Common myeloid progenitor, CD34-positive (primary cell): ENCODE measurements around the gene GLRA3.

Experiments used
- CTCF ChIA-PET: fragments of 350-600 bp; sonication (Branson Sonifier 250); formaldehyde crosslinking; loops from one replicate; lab custom pipeline; 2021; ENCODE audit warnings: antibody characterized with exemption; lab: Charles Lee
- POLR2A ChIA-PET: fragments of 350-600 bp; sonication (Branson Sonifier 250); formaldehyde crosslinking; loops from one replicate; lab custom pipeline; 2021; ENCODE audit warnings: antibody characterized with exemption; lab: Charles Lee
- DNase-seq, 3 donors: peaks; one replicate each; pipeline versions ENCODE4 v3.0.0 to v3.0.0-alpha.2; 2013
- H3K27ac ChIP-seq, 2 experiments: 1 replicate in 1 of 2; 2 replicates in 1 of 2; pipeline ENCODE4 v1.7.0; 2013; ENCODE audit warnings: inconsistent platforms in 2 of 2, low read length in 2 of 2, mild to moderate bottlenecking in 2 of 2, low read depth in 1 of 2, moderate library complexity in 1 of 2; ENCODE audit not compliant: severe bottlenecking in 2 of 2, insufficient read depth in 1 of 2, poor library complexity in 1 of 2
- H3K27me3 ChIP-seq, 5 experiments: replicated peaks in 2 of 5; 1 replicate in 3 of 5; 2 replicates in 2 of 5; pipeline versions ENCODE4 v1.6.1 to v1.7.0; 2013; ENCODE audit warnings: low read length in 4 of 5, mild to moderate bottlenecking in 2 of 5, moderate library complexity in 2 of 5, inconsistent platforms in 1 of 5; ENCODE audit not compliant: insufficient read depth in 5 of 5, control insufficient read depth in 4 of 5
- H3K36me3 ChIP-seq, 4 experiments: 1 replicate in 2 of 4; 2 replicates in 2 of 4; pipeline versions ENCODE4 v1.6.1 to v1.7.0; 2013; ENCODE audit warnings: low read length in 3 of 4, control low read depth in 1 of 4, mild to moderate bottlenecking in 1 of 4; ENCODE audit not compliant: control insufficient read depth in 4 of 4, insufficient read depth in 4 of 4
- H3K4me1 ChIP-seq, 4 experiments: 1 replicate in 3 of 4; 2 replicates in 1 of 4; pipeline versions ENCODE4 v1.6.1 to v1.7.1; 2013; ENCODE audit warnings: low read length in 3 of 4, mild to moderate bottlenecking in 3 of 4, control low read depth in 1 of 4, inconsistent platforms in 1 of 4, moderate library complexity in 1 of 4; ENCODE audit not compliant: control insufficient read depth in 4 of 4, insufficient read depth in 4 of 4; ENCODE audit errors: control extremely low read depth in 1 of 4
- H3K4me3 ChIP-seq, 7 experiments: 1 replicate in 4 of 7; 2 replicates in 3 of 7; pipeline versions ENCODE4 v1.5.1 to v1.7.0; 2013; ENCODE audit warnings: mild to moderate bottlenecking in 7 of 7, low read length in 6 of 7, moderate library complexity in 6 of 7, inconsistent platforms in 2 of 7, low read depth in 2 of 7, control low read depth in 1 of 7; ENCODE audit not compliant: insufficient read depth in 4 of 7, control insufficient read depth in 1 of 7; ENCODE audit errors: extremely low read depth in 1 of 7
- H3K9me3 ChIP-seq, 5 experiments: 1 replicate in 4 of 5; 2 replicates in 1 of 5; pipeline versions ENCODE4 v1.6.1 to v1.7.1; 2013; ENCODE audit warnings: low read length in 4 of 5, mild to moderate bottlenecking in 2 of 5, inconsistent platforms in 1 of 5, low read depth in 1 of 5, moderate library complexity in 1 of 5; ENCODE audit not compliant: control insufficient read depth in 4 of 5, insufficient read depth in 2 of 5; ENCODE audit errors: control extremely low read depth in 1 of 5
- WGBS: methylation state at CpG from one replicate; pipeline ENCODE4 v1.1.5; 2013; ENCODE audit not compliant: insufficient coverage; 5-methylcytosine and 5-hydroxymethylcytosine counted together

GLRA3 gene

GRCh38 chr4:174673865-174674264 is 155.2 kb downstream of the GLRA3 start:
- H3K4me3 ChIP-seq, result no peak overlapping the region
- no peaks in the 10 kb centered on the region for H3K36me3 ChIP-seq
- peaks cover 0 to 8% (median 0%) of the 10 kb centered on the region in 5 experiments for H3K27me3 ChIP-seq
- no peaks in the 10 kb centered on the region for H3K9me3 ChIP-seq
- H3K27ac ChIP-seq, result no peak overlapping the region
- H3K4me1 ChIP-seq, result no peaks in the 10 kb centered on the region
- CTCF ChIA-PET, result no interaction called here
- POLR2A ChIA-PET, result no interaction called here
- no peak for DNase-seq

GRCh38 chr4:174672276-174672675 is 156.8 kb downstream of the GLRA3 start:
- Histone ChIP-seq H3K4me1 (no peaks in the 10 kb centered on the region), H3K27me3 (peaks cover 0 to 5% (median 0%) of the 10 kb centered on the region in 5 experiments), H3K4me3 (no peak overlapping the region), H3K27ac (no peak overlapping the region), H3K9me3 (no peaks in the 10 kb centered on the region), H3K36me3 (no peaks in the 10 kb centered on the region)
- WGBS, result no CpG with 5 or more reads among the region's 4 CpGs
- ChIA-PET CTCF (no interaction called here), POLR2A (no interaction called here)
- DNase-seq, result no peak

GRCh38 chr4:174669270-174669669 is 159.8 kb downstream of the GLRA3 start:
- 100% methylated on average over 2 of the region's 3 CpGs for WGBS
- POLR2A ChIA-PET, result no interaction called here
- H3K4me1 ChIP-seq, result no peaks in the 10 kb centered on the region
- CTCF ChIA-PET, result no interaction called here
- no peak for DNase-seq
- no peak overlapping the region for H3K4me3 ChIP-seq
- peaks cover 0 to 4% (median 0%) of the 10 kb centered on the region in 5 experiments for H3K27me3 ChIP-seq
- H3K36me3 ChIP-seq, result no peaks in the 10 kb centered on the region
- no peak overlapping the region for H3K27ac ChIP-seq
- H3K9me3 ChIP-seq, result no peaks in the 10 kb centered on the region

GRCh38 chr4:174665799-174666198 is 163.2 kb downstream of the GLRA3 start:
- ChIA-PET POLR2A (no interaction called here), CTCF (no interaction called here)
- Histone ChIP-seq H3K27me3 (peaks cover 0 to 8% (median 2%) of the 10 kb centered on the region in 5 experiments), H3K4me3 (no peak overlapping the region), H3K36me3 (no peaks in the 10 kb centered on the region), H3K4me1 (no peaks in the 10 kb centered on the region), H3K27ac (no peak overlapping the region), H3K9me3 (no peaks in the 10 kb centered on the region)
- DNase-seq, result no peak

GRCh38 chr4:174663216-174663615 is 165.8 kb downstream of the GLRA3 start:
- Histone ChIP-seq H3K27me3 (peaks cover 0 to 8% (median 2%) of the 10 kb centered on the region in 5 experiments), H3K9me3 (no peaks in the 10 kb centered on the region), H3K36me3 (no peaks in the 10 kb centered on the region), H3K27ac (no peak overlapping the region), H3K4me3 (no peak overlapping the region), H3K4me1 (no peaks in the 10 kb centered on the region)
- ChIA-PET POLR2A (no interaction called here), CTCF (no interaction called here)
- DNase-seq, result no peak
- WGBS, result 89% methylated on average over 2 of the region's 2 CpGs

GRCh38 chr4:174658246-174658645 is 170.8 kb downstream of the GLRA3 start:
- Histone ChIP-seq H3K9me3 (no peaks in the 10 kb centered on the region), H3K27ac (no peak overlapping the region), H3K27me3 (peaks cover 0 to 2% (median 0%) of the 10 kb centered on the region in 5 experiments), H3K36me3 (no peaks in the 10 kb centered on the region), H3K4me3 (no peak overlapping the region), H3K4me1 (no peaks in the 10 kb centered on the region)
- no peak for DNase-seq
- ChIA-PET CTCF (no interaction called here), POLR2A (no interaction called here)
- 89% methylated on average over 3 of the region's 3 CpGs for WGBS

- Histone ChIP-seq H3K27ac (no peak overlapping the region), H3K36me3 (no peaks in the 10 kb centered on the region), H3K4me1 (no peaks in the 10 kb centered on the region), H3K27me3 (peaks cover 0 to 2% (median 0%) of the 10 kb centered on the region in 5 experiments), H3K9me3 (no peaks in the 10 kb centered on the region), H3K4me3 (no peak overlapping the region)
- DNase-seq, result peak in 1 of 3 donors; percentile 4
- ChIA-PET CTCF (no interaction called here), POLR2A (no interaction called here)
- 90% methylated on average over 5 of the region's 6 CpGs for WGBS
Observed at GRCh38 chr4:174657472-174657871, 171.6 kb downstream of the GLRA3 start.
